ENCODE measurements around the gene PTPRN2.

GRCh38 chr7:157715071-157715937 is 872.3 kb downstream of the PTPRN2 start:
- TF ChIP-seq, protein P1, sequence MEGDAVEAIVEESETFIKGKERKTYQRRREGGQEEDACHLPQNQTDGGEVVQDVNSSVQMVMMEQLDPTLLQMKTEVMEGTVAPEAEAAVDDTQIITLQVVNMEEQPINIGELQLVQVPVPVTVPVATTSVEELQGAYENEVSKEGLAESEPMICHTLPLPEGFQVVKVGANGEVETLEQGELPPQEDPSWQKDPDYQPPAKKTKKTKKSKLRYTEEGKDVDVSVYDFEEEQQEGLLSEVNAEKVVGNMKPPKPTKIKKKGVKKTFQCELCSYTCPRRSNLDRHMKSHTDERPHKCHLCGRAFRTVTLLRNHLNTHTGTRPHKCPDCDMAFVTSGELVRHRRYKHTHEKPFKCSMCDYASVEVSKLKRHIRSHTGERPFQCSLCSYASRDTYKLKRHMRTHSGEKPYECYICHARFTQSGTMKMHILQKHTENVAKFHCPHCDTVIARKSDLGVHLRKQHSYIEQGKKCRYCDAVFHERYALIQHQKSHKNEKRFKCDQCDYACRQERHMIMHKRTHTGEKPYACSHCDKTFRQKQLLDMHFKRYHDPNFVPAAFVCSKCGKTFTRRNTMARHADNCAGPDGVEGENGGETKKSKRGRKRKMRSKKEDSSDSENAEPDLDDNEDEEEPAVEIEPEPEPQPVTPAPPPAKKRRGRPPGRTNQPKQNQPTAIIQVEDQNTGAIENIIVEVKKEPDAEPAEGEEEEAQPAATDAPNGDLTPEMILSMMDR (IDR thresholded peaks at IDR 0.05) = no peak
- TF ChIP-seq POLR2A (IDR thresholded peaks at IDR 0.05) = no peak
